ENCODE measurements around the gene ABHD17A.

The ABHD17A gene

DNA sequence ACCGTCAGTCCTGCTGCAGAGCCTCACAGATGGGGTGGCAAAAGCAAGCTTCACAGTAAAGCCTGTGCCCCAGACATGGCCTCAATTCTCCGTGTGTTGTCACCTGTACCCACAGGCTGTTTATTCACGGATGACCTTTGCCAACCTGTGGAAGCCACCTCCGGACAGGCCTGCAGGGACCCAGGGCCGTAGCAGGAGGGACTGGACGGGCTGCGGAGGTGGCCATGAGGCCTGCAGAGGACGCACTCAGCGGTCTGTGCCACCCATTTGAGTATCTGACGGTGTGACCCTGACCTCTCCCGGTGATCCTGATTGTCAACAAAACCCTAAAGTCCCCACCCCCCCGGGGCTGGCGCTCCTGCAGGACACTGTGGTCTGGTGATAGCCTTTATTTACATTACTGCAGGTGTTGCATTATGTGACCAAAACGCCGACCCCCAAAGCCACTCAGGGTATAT lies 14.1 kb downstream of the ABHD17A start:
- Histone ChIP-seq H3K4me3 (ENCODE audit: low read length) (no peak overlapping the region), H3K36me3 (ENCODE audit: control insufficient read depth, insufficient read depth, low read length, severe bottlenecking) (peaks cover 4% of the 10 kb centered on the region), H3K9ac (ENCODE audit: low read length) (no peak overlapping the region), H3K27me3 (replicated peaks; ENCODE audit: control insufficient read depth, insufficient read depth, low read length) (no peaks in the 10 kb centered on the region), H3K4me1 (ENCODE audit: control insufficient read depth, insufficient read depth, low read length) (peaks cover 22% of the 10 kb centered on the region), H3K9me3 (ENCODE audit: control insufficient read depth, low read length) (no peaks in the 10 kb centered on the region)
- no peak for DNase-seq (ENCODE audit: low read depth)

GRCh38 chr19:1868971-1869370 lies 16.3 kb downstream of the ABHD17A start:
- Histone ChIP-seq H3K9ac (ENCODE audit: low read length) (no peak overlapping the region), H3K27me3 (replicated peaks; ENCODE audit: control insufficient read depth, insufficient read depth, low read length) (no peaks in the 10 kb centered on the region), H3K4me3 (ENCODE audit: low read length) (no peak overlapping the region), H3K9me3 (ENCODE audit: control insufficient read depth, low read length) (no peaks in the 10 kb centered on the region), H3K4me1 (ENCODE audit: control insufficient read depth, insufficient read depth, low read length) (peaks cover 16% of the 10 kb centered on the region), H3K36me3 (ENCODE audit: control insufficient read depth, insufficient read depth, low read length, severe bottlenecking) (peaks cover 4% of the 10 kb centered on the region)
- DNase-seq (ENCODE audit: low read depth): no peak

GRCh38 chr19:1867349-1867724 lies 18.0 kb downstream of the ABHD17A start:
- Histone ChIP-seq H3K4me3 (ENCODE audit: low read length) (no peak overlapping the region), H3K9ac (ENCODE audit: low read length) (no peak overlapping the region), H3K27me3 (replicated peaks; ENCODE audit: control insufficient read depth, insufficient read depth, low read length) (no peaks in the 10 kb centered on the region), H3K9me3 (ENCODE audit: control insufficient read depth, low read length) (no peaks in the 10 kb centered on the region), H3K4me1 (ENCODE audit: control insufficient read depth, insufficient read depth, low read length) (peaks cover 3% of the 10 kb centered on the region), H3K36me3 (ENCODE audit: control insufficient read depth, insufficient read depth, low read length, severe bottlenecking) (peaks cover 4% of the 10 kb centered on the region)
- DNase-seq (ENCODE audit: low read depth): no peak

DNA sequence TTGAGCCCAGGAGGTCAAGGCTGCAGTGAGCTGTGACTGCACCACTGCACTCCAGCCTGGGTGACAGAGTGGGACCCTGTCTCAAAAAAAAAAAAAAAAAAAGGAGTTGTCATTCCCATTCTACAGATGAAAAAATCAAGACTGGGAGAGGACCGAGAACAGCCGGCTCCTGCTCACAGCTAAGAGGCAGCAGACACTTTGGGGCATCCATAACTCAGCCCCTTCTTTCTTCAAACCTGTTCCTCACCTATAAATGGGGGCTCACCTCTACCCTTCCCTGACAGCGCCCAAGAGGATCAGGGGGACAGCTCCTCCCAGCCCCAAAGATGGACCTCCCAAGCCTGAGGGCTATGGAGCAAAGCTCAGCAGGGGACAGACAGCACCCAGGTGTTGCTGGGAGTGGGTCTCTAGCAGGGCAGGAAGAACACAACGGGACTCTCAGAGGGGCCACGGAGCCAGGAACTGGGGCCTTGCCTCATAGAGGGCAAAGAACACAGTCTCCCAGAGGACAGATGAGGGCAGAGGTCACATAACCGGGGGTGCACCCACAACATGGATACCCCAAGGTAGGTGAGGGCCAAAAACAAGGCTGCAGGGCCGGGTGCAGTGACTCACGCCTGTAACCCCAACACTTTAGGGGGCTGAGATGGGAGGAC lies 18.5 kb downstream of the ABHD17A start:
- H3K4me3 ChIP-seq (ENCODE audit: low read length): no peak overlapping the region
- peaks cover 4% of the 10 kb centered on the region for H3K36me3 ChIP-seq (ENCODE audit: control insufficient read depth, insufficient read depth, low read length, severe bottlenecking)
- peaks cover 3% of the 10 kb centered on the region for H3K4me1 ChIP-seq (ENCODE audit: control insufficient read depth, insufficient read depth, low read length)
- H3K27me3 ChIP-seq (replicated peaks; ENCODE audit: control insufficient read depth, insufficient read depth, low read length): no peaks in the 10 kb centered on the region
- DNase-seq (ENCODE audit: low read depth): no peak
- no peak overlapping the region for H3K9ac ChIP-seq (ENCODE audit: low read length)
- H3K9me3 ChIP-seq (ENCODE audit: control insufficient read depth, low read length): no peaks in the 10 kb centered on the region

DNA sequence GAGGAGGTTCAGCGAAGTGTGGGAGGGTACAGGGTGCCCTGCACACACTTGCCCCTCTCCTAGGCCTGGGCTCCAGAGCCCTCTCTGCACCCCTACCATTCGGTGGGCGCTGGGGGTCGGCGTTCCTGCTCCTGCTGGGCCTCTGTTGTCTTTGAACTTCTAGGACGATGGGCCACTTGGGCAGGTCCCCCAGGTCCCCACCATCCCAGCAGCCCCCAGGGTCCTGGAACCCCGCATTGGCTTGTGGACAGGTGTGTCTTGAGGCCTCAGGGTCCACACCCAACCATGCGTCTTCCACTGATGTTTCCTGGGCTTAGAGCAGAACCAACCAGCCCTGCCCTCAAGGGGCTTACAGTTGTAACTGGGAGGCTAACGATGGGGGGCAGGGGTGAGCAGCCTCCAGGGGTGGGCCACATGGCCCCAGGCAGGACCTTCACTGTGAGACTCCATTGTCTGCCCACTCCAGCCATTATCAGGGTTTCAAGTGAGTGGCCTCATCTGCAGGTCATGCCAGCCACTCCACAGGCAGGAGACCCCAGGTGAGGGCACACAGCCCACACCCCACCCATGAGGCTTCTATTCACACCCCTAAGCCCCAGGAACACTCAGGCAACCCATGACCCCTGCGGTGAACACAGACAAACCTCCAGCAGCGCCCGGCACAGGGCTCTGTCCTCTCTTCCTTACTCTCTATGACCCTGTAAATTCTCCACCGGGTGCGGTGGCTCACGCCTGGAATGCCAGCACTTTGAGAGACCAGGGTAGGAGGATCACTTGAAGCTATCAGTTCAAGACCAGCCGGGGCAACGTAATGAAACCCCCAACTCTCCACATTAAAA lies 19.9 kb downstream of the ABHD17A start:
- peak overlapping the region; percentile 84 for H3K4me3 ChIP-seq (ENCODE audit: low read length)
- peak overlapping the region; percentile 89 for H3K9ac ChIP-seq (ENCODE audit: low read length)
- H3K9me3 ChIP-seq (ENCODE audit: control insufficient read depth, low read length): no peaks in the 10 kb centered on the region
- peaks cover 15% of the 10 kb centered on the region for H3K4me1 ChIP-seq (ENCODE audit: control insufficient read depth, insufficient read depth, low read length)
- DNase-seq (ENCODE audit: low read depth): no peak
- H3K36me3 ChIP-seq (ENCODE audit: control insufficient read depth, insufficient read depth, low read length, severe bottlenecking): no peaks in the 10 kb centered on the region
- H3K27me3 ChIP-seq (replicated peaks; ENCODE audit: control insufficient read depth, insufficient read depth, low read length): no peaks in the 10 kb centered on the region

- H3K36me3 ChIP-seq (ENCODE audit: control insufficient read depth, insufficient read depth, low read length, severe bottlenecking): no peaks in the 10 kb centered on the region
- H3K4me3 ChIP-seq (ENCODE audit: low read length): peak overlapping the region; percentile 84
- H3K9ac ChIP-seq (ENCODE audit: low read length): peak overlapping the region; percentile 89
- H3K9me3 ChIP-seq (ENCODE audit: control insufficient read depth, low read length): no peaks in the 10 kb centered on the region
- no peaks in the 10 kb centered on the region for H3K27me3 ChIP-seq (replicated peaks; ENCODE audit: control insufficient read depth, insufficient read depth, low read length)
- DNase-seq (ENCODE audit: low read depth): peak; percentile 76
- peaks cover 18% of the 10 kb centered on the region for H3K4me1 ChIP-seq (ENCODE audit: control insufficient read depth, insufficient read depth, low read length)
Observed at GRCh38 chr19:1864480-1865171, 20.7 kb downstream of the ABHD17A start.

DNA sequence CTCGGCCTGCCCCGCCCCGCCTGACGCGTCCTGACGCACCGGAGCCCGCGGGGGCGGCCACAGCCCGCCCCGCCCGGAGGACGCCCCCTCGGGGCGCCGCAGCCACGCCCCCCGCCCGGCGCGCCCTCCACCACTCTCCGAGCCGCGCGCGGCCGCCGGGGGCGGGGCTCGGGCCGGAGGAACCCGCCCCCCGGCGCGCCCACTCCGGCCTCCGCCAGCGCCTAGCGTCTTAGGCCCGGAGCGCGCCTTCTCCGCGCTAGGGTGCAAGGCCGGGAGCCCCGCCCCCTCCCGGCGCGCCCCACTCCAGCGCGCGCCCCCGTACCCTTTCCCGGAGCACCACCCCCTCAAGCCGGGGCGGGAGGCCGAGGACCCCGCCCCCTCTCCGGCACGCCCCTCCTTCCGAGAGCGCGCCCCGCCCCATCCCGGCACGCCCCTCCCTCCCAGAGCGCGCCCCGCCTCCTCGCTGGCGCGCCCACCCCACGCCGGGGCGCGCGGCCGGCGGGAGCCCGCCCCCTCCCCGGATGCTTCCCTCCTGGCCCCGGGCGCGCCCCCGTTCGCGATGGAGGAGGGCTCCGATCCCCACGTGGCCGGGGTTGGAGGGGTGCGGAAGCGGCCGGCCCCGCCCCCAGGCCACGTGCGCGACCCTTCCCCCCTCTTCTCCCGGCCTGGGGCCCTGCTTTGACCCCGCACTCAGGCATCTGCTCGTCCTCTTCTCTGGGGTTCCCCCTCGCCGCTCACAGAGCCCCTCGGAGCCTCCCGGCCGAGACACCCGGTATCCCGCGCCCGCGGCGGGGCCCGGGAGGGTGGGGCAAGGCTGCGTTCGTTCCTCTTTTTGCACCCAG lies 21.4 kb downstream of the ABHD17A start:
- H3K9me3 ChIP-seq (ENCODE audit: control insufficient read depth, low read length): no peaks in the 10 kb centered on the region
- DNase-seq (ENCODE audit: low read depth): peak; percentile 97

GRCh38 chr19:1863328-1863637 lies 22.0 kb downstream of the ABHD17A start, which contains the start of gene KLF16:
Gene KLF16, minus strand, starts transcription at chr19:1863579. Its CDS starts 82 bp downstream, at chr19:1863497.
- no peaks in the 10 kb centered on the region for H3K36me3 ChIP-seq (ENCODE audit: control insufficient read depth, insufficient read depth, low read length, severe bottlenecking)
- H3K4me3 ChIP-seq (ENCODE audit: low read length): peak within 1 kb of the TSS; percentile 86
- H3K9ac ChIP-seq (ENCODE audit: low read length): peak within 1 kb of the TSS; percentile 89
- H3K27me3 ChIP-seq (replicated peaks; ENCODE audit: control insufficient read depth, insufficient read depth, low read length): no peaks in the 10 kb centered on the region
- DNase-seq (ENCODE audit: low read depth): no peak
- H3K4me1 ChIP-seq (ENCODE audit: control insufficient read depth, insufficient read depth, low read length): peaks cover 18% of the 10 kb centered on the region
- no peaks in the 10 kb centered on the region for H3K9me3 ChIP-seq (ENCODE audit: control insufficient read depth, low read length)

More for the DNA sequence above, 21.4 kb downstream of the ABHD17A start:
- Histone ChIP-seq H3K36me3 (ENCODE audit: control insufficient read depth, insufficient read depth, low read length, severe bottlenecking) (no peaks in the 10 kb centered on the region), H3K27me3 (replicated peaks; ENCODE audit: control insufficient read depth, insufficient read depth, low read length) (no peaks in the 10 kb centered on the region), H3K4me3 (ENCODE audit: low read length) (peak overlapping the region; percentile 84), H3K9ac (ENCODE audit: low read length) (peak overlapping the region; percentile 89), H3K4me1 (ENCODE audit: control insufficient read depth, insufficient read depth, low read length) (peaks cover 18% of the 10 kb centered on the region)

DNA sequence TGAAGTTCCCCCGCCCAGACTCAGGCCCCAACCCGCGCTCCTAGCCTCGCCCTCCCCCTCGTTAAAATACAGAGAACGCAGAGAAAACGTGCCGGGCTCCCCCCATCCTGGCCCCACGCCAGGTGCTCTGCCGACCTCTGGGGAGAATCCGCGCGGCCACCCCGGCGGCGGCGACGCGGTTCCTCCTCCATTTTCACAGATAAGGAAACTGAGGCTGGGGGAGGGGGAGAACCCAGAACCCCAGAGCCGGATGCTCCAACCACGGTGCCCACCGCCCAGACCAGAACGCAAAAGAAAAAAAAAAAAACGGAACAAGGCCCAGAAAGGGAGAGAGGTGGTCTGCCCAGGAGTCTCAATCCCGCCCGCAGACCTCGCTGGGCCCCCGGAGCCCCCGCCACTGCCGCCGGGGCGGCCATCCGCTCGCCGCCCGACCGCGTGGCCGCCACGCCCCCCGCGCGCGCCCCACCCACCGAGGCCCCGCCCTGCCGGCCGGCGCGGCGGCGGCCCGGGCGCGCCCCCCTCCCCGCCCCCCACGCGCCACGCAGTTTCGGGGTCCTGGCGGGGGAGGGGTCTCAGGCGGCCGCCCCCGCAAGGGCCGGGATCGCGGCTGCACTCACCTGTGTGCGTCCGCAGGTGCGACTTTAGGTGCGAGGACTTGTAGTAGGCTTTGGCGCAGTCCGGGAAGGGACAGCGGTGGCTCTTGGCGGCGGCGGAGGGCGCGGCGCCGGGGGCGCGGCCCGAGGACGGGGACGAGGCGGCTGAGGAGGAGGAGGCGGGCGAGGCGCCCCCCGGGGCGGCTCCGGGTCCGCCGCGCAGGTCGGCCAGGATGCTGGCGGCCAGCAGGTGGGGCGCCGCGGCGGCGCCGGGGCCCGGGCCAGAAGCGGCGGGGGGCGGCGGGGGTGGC lies 22.6 kb downstream of the ABHD17A start:
- peaks cover 19% of the 10 kb centered on the region for H3K4me1 ChIP-seq (ENCODE audit: control insufficient read depth, insufficient read depth, low read length)
- peak overlapping the region; percentile 86 for H3K4me3 ChIP-seq (ENCODE audit: low read length)
- DNase-seq (ENCODE audit: low read depth): peak; percentile 69
- H3K36me3 ChIP-seq (ENCODE audit: control insufficient read depth, insufficient read depth, low read length, severe bottlenecking): no peaks in the 10 kb centered on the region
- H3K27me3 ChIP-seq (replicated peaks; ENCODE audit: control insufficient read depth, insufficient read depth, low read length): no peaks in the 10 kb centered on the region
- peak overlapping the region; percentile 83 for H3K9ac ChIP-seq (ENCODE audit: low read length)
- H3K9me3 ChIP-seq (ENCODE audit: control insufficient read depth, low read length): no peaks in the 10 kb centered on the region

DNA sequence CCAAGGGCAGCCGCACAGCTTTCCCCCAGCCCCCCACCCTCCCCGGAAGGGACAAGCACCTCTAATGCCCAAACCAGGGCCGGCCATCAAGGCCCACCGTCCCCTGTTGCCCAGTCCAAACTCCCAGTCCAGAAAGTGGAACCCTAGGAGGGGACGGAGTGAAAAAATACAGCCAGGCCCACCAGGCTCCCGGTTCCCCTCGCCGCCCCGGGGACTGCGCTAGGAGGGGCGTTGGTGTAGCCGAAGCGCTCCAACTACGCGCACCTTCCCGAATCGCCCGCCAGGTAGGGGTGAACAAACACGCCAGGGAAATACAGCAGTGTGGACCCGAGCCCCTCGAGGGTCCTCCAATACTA lies 23.2 kb downstream of the ABHD17A start:
- peaks cover 24% of the 10 kb centered on the region for H3K4me1 ChIP-seq (ENCODE audit: control insufficient read depth, insufficient read depth, low read length)

More for the DNA sequence above, 23.2 kb downstream of the ABHD17A start:
- DNase-seq (ENCODE audit: low read depth): no peak
- no peaks in the 10 kb centered on the region for H3K27me3 ChIP-seq (replicated peaks; ENCODE audit: control insufficient read depth, insufficient read depth, low read length)
- H3K9me3 ChIP-seq (ENCODE audit: control insufficient read depth, low read length): no peaks in the 10 kb centered on the region
- peak overlapping the region; percentile 86 for H3K4me3 ChIP-seq (ENCODE audit: low read length)
- no peaks in the 10 kb centered on the region for H3K36me3 ChIP-seq (ENCODE audit: control insufficient read depth, insufficient read depth, low read length, severe bottlenecking)
- H3K9ac ChIP-seq (ENCODE audit: low read length): peak overlapping the region; percentile 83

Measured in adipocyte (in vitro differentiated cells).